ENCODE data around the gene MVB12A. TPM values are rescaled to one million over a fixed set of nuclear protein-coding genes. Genes with fewer than 3 reads are reported as not detected.

Gene MVB12A
- total and polyA plus RNA-seq, 9 of the 15 experiments (the other 6 are each of a cell fraction or from before 2014, with no cell fraction given), result 1.2 to 46.2 (median 22.4) TPM

DNA sequence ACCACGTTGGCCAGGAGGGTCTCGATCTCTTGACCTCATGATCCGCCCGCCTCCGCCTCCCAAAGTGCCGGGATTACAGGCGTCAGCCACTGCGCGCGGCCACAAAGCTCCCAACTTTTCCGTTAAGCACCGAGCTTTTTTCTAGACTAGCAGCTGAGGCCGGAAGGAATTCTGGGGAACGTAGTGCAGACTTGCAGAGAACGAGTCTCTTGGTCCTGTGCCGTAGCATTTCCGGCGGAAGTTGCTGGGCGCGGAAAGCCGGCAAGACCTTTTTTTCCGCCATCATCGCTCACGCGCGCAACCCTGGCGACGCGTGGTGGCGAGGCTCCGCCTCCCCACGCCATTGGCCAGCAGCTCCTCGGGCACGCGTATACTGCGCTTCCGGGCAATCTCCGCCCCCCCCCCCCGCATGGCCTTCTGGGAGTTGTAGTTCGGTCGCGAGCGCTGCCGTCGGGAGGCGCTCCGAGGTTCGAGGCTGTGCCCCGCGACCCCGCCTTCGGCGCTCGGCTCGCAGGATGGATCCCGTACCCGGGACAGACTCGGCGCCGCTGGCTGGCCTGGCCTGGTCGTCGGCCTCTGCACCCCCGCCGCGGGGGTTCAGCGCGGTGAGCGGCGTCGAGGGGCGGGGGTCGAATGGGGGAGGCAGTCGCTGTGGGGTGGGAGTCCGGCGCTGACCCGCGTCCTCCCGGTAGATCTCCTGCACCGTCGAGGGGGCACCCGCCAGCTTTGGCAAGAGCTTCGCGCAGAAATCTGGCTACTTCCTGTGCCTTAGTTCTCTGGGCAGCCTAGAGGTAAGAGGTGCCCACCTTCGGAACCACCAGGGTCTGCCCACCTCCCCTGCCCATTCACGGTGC is at the start of gene MVB12A (continued):
- TF ChIP-seq E2F3 (CRISPR knock-in tag; IDR thresholded peaks at IDR 0.05) (no peak), ERF (CRISPR knock-in tag; IDR thresholded peaks at IDR 0.05) (peak; percentile 3; the same call in 1 of the 2 replicates), FIP1L1 (IDR thresholded peaks at IDR 0.05; ENCODE audit: low read depth, low read length, poor library complexity, severe bottlenecking) (no peak), ZNF561 (CRISPR knock-in tag; conservative IDR thresholded peaks at IDR 0.05) (no peak), CEBPG (CRISPR knock-in tag; IDR thresholded peaks at IDR 0.05) (no peak), CEBPG (tag; conservative IDR thresholded peaks at IDR 0.05 in 1 of 2, IDR thresholded peaks at IDR 0.05 in 1 of 2) (no peak; a peak in 1 of 4 replicates), STAG1 (CRISPR knock-in tag; IDR thresholded peaks at IDR 0.05; ENCODE audit: borderline replicate concordance) (no peak; the same call in 1 of the 2 replicates), ZNF644 (tag; IDR thresholded peaks at IDR 0.05; ENCODE audit: low read depth) (no peak), MCM7 (IDR thresholded peaks at IDR 0.05) (no peak), ZNF212 (CRISPR knock-in tag; IDR thresholded peaks at IDR 0.05) (no peak), SETDB1 (IDR thresholded peaks at IDR 0.05; ENCODE audit: low read length) (peak; percentile 48), KAT8 (IDR thresholded peaks at IDR 0.05; ENCODE audit: low read depth) (no peak), CBFA2T3 (IDR thresholded peaks at IDR 0.05) (no peak), NR2F6 (CRISPR knock-in tag; IDR thresholded peaks at IDR 0.05) (no peak), NBN (IDR thresholded peaks at IDR 0.05; ENCODE audit: low read depth) (peak; percentile 59; the same call in 1 of the 2 replicates), MTA1 (IDR thresholded peaks at IDR 0.05; ENCODE audit: borderline replicate concordance) (peak; percentile 85; the same call in 1 of the 2 replicates), NFIC (IDR thresholded peaks at IDR 0.05) (peak; percentile 93), TBP (optimal IDR thresholded peaks at IDR 0.05; ENCODE audit: low read depth, low read length) (peak; percentile 92), POLR3G (IDR thresholded peaks at IDR 0.05; ENCODE audit: extremely low read depth, insufficient read length, insufficient replicate concordance) (no peak), MED1 (CRISPR knock-in tag; IDR thresholded peaks at IDR 0.05; ENCODE audit: borderline replicate concordance) (no peak)
- TF ChIP-seq, protein P1, sequence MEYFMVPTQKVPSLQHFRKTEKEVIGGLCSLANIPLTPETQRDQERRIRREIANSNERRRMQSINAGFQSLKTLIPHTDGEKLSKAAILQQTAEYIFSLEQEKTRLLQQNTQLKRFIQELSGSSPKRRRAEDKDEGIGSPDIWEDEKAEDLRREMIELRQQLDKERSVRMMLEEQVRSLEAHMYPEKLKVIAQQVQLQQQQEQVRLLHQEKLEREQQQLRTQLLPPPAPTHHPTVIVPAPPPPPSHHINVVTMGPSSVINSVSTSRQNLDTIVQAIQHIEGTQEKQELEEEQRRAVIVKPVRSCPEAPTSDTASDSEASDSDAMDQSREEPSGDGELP (CRISPR knock-in tag; IDR thresholded peaks at IDR 0.05; ENCODE audit: borderline replicate concordance), result peak; percentile 99
- TF ChIP-seq, protein P2, sequence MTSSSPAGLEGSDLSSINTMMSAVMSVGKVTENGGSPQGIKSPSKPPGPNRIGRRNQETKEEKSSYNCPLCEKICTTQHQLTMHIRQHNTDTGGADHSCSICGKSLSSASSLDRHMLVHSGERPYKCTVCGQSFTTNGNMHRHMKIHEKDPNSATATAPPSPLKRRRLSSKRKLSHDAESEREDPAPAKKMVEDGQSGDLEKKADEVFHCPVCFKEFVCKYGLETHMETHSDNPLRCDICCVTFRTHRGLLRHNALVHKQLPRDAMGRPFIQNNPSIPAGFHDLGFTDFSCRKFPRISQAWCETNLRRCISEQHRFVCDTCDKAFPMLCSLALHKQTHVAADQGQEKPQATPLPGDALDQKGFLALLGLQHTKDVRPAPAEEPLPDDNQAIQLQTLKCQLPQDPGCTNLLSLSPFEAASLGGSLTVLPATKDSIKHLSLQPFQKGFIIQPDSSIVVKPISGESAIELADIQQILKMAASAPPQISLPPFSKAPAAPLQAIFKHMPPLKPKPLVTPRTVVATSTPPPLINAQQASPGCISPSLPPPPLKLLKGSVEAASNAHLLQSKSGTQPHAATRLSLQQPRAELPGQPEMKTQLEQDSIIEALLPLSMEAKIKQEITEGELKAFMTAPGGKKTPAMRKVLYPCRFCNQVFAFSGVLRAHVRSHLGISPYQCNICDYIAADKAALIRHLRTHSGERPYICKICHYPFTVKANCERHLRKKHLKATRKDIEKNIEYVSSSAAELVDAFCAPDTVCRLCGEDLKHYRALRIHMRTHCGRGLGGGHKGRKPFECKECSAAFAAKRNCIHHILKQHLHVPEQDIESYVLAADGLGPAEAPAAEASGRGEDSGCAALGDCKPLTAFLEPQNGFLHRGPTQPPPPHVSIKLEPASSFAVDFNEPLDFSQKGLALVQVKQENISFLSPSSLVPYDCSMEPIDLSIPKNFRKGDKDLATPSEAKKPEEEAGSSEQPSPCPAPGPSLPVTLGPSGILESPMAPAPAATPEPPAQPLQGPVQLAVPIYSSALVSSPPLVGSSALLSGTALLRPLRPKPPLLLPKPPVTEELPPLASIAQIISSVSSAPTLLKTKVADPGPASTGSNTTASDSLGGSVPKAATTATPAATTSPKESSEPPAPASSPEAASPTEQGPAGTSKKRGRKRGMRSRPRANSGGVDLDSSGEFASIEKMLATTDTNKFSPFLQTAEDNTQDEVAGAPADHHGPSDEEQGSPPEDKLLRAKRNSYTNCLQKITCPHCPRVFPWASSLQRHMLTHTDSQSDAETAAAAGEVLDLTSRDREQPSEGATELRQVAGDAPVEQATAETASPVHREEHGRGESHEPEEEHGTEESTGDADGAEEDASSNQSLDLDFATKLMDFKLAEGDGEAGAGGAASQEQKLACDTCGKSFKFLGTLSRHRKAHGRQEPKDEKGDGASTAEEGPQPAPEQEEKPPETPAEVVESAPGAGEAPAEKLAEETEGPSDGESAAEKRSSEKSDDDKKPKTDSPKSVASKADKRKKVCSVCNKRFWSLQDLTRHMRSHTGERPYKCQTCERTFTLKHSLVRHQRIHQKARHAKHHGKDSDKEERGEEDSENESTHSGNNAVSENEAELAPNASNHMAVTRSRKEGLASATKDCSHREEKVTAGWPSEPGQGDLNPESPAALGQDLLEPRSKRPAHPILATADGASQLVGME (CRISPR knock-in tag; IDR thresholded peaks at IDR 0.05), result no peak
